ENCODE results near the gene ABCD1.
"Not testable (repeated sequence)": the region's sequence is repeated elsewhere in the genome, so short reads cannot be mapped to it uniquely, and the experiment has no call there.

Gene ABCD1

GRCh38 chrX:153727123-153727931, 2.7 kb downstream of the ABCD1 start:
- peak; percentile 41 to 88 (median 73) for DNase-seq
- intact Hi-C loops (cut with DNase I): no loop called here

DNA sequence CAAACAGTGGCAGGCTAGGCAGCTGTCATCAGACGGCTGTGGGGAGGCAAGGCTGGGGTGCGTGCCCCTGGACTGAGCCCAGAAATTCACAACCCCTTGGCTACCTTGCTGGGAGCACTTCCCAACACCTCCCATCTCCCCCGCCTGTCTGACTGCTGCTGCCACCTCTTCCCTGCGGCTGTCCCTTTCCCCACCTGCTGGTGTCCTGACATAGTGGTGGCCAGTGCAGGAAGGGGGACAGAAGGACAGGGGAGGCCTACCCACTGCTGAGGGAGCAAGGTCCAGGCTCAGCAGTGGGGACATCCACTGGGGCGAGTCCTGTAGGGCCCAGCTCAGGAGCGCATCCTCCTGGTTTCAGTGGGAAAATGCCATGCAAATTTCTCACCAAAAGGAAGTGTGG, 3.4 kb downstream of the ABCD1 start:
- intact Hi-C loops (cut with DNase I): no loop called here
- DNase-seq: no peak

DNA sequence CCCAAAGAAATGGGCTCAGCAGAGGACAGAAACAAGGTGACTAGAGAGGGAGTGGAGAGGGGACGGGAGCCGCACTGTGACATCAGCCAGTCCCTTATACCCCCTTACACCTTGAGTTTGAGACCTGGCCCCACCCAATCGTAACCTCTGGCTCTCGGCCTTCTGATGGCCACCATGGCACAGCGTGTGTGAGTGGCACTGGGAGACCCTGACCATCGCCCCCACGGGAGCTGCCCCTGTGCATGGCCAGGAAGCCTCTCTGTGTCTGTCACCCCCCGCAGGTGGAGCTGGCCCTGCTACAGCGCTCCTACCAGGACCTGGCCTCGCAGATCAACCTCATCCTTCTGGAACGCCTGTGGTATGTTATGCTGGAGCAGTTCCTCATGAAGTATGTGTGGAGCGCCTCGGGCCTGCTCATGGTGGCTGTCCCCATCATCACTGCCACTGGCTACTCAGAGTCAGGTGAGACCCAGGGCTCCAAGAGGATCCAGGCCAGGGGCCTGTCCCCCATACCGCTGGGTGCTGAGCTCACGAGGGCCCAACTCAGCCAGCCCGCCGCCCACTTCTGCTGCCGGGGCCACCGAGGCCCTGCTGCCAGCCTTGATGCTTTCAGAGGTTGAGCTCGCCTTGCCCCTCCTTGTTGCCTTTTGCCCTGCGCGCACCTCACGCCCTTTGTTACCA, 4.4 kb downstream of the ABCD1 start:
- DNase-seq: no peak
- intact Hi-C loops (cut with DNase I): no loop called here

- not testable (repeated sequence) for DNase-seq
These were observed 5.5 kb downstream of the ABCD1 start for GRCh38 chrX:153730115-153730514.

DNA sequence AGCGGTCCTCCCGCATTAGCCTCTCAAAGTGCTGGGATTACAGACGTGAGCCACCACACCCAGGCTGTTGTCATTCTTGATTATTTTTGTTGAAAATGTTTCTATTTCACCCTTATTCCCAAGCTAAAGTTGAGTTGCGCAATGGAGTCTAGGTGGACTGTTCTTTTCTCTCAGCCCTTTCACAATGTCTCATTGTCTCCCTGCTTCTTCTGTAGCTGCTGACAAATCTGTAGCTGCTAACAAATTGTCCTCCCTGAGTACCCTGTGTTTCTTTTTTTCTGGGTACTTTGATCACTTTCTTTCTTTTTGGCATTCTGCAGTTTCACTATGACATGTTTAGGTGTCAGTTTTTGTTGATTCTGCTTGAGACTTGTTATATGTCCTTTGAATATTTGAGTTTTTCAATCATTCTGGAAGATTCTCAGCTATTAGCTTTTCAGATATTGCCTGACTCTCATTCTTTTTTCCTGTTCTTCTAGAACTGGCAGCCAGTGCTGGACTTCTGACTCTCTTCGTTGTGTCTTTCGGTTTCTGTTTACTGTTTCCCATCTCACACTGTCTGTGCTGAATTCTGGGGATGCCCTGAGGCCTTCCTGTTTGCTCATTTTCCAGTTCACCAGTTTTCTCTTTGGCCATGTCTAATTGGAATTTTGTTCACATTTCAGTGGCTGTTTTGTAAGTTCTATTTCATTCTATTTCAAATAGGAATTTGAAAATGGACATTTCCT, 6.6 kb downstream of the ABCD1 start:
- no peak for DNase-seq
- intact Hi-C loops (cut with DNase I): no loop called here

More at GRCh38 chrX:153730115-153730514, 5.5 kb downstream of the ABCD1 start:
- intact Hi-C loops (cut with DNase I): not testable (repeated sequence)

- DNase-seq: no peak
- intact Hi-C loops (cut with DNase I): no loop called here
These were observed 7.2 kb downstream of the ABCD1 start for GRCh38 chrX:153731845-153732215.

DNA sequence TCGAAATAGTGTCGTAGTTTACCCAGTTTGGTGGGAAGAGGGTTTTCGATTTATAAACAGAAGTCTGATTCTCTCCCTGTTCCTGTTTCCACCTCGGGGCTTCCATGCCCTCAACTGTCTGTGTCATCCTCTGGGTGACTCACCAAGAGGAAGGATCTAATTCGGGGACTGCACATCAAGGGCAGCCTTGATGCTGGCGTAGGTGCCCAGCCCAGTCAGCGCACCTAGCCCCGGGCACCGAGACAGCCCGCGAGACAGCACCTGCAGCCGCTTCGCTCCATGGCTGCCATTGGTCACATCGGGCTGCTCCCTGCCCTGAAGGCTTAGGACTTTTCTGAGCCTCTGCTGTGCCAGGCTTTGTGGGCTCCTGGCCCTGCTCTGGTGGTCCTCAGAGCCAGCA, 7.7 kb downstream of the ABCD1 start:
- intact Hi-C loops (cut with DNase I): no loop called here

DNA sequence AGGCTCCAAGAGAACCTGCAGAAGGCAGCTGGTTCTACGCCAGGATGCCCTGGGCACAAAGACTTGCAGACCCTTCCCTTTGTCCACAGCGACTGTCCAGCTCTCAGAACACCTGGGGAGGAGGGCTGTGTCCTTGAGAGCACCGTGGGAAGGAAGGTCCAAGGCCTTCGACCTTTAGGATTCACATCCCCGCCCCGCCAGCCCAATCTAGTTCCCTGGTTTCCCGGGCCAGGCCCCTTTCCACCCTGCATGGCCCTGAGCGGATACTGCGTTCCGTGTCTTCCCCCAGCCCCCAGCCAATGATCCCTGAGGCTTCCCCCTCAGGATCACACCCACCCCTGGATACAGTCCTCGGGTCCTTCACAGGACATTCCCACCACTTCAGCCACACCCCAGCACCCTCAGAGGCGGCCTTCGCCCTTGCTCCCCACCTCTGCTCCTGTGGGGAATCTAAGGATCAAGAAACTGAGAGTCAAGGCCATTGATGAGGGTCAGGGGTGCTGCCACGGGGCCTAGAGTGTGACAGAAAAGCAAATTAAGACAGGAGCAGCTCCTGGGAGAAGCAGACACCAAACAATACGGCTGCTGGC, 9.1 kb downstream of the ABCD1 start:
- intact Hi-C loops (cut with DNase I): no loop called here
- DNase-seq: no peak

More for the DNA sequence above, 7.7 kb downstream of the ABCD1 start:
- peak in 1 of 42 donors; percentile 39 for DNase-seq

DNA sequence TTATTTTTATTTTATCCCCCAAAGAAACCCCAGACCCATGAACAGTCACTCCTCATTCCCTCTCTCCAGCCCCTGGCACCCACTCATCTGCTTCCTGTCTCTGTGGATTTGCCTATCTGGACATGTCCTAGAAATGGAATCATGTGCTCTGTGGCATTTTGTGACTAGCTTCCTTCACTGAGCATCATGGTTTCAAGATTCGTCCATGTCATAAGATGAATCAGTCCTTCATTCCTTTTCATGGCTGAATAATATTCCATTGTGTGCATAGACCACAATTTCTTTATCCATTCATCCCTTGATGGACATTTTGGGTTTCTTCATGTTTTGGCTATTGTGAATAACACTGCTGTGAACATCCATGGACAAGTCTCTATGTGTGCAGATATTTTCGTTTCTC, 10.2 kb downstream of the ABCD1 start:
- intact Hi-C loops (cut with DNase I): no loop called here
- DNase-seq: no peak

DNA sequence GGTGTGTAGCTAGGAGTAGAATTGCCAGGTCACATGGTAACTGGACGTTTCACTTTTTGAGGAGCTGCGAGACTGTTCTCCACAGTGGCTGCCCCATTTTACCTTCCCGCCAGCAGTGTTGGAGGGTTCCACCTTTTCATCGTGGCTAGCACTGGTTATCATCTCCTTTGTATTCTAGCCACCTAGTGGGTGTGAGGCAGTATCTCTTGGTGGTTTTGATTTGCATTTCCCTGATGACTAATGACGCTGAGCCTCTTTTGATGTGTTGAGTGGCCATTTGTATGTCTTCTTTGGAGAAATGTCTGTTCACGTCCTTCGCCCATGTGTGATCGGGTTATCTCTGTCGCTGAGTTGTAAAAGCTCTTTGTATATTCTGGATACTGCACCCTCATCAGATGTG, 10.6 kb downstream of the ABCD1 start:
- intact Hi-C loops (cut with DNase I): no loop called here
- no peak for DNase-seq

- intact Hi-C loops (cut with DNase I): no loop called here
- peak in 15 of 42 donors; percentile 4 to 73 (median 38) for DNase-seq
These were observed 11.6 kb downstream of the ABCD1 start for GRCh38 chrX:153736071-153736820.

DNA sequence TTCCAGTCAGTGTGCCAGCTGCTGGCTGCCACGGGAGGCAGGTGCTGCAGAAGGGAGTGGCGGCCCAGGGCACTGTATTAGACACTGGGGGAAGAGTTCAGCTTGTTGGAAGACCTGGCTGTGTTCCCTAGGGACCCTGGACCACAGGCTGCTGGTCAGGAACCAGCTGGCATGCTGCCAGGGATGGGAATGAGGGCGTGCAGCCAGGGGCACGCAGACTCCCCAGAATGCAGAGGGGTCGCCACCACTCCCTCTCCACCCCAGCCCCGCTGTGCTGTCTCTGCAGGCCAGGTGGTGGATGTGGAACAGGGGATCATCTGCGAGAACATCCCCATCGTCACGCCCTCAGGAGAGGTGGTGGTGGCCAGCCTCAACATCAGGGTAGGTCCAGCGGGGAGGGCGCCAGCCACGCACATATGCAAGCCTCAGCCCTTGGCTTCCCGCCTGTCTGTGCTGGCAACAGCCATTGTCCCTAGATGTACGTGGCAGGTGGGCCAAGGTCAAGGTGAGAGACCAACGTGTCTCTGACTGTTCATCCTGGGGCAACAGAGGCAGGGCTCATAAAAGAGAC, 12.3 kb downstream of the ABCD1 start:
- no peak for DNase-seq
- intact Hi-C loops (cut with DNase I): no loop called here

DNA sequence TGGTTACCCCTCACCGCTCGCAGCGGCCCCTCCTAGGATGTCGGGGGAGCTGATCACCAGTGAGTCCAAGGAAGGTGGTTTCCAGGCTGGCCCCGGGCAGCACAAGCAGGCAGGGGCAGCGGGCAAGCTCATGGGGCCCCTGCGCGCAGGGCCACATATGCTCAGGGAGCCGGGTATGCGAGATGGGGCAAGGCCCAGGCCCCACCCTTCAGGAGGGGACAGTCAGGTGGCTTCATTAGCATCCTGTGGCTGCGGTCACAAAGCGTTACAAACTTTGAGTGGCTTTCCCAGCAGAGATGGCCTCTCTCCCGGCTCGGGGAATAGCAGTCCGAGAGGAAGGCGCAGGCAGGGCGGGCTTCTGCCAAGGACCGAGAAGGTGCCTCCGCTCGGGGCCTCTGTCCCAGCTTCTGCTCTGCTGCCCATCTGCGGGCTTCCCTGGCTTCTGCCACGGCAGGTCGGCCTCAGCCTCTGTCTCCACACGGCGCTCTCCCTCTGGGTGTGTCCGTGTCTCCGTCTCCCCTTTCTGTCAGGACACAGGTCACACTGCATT, 13.5 kb downstream of the ABCD1 start:
- no peak for DNase-seq
- intact Hi-C loops (cut with DNase I): no loop called here

- peak in 1 of 42 donors; percentile 31 for DNase-seq
- intact Hi-C loops (cut with DNase I): no loop called here
These were observed 15.3 kb downstream of the ABCD1 start for GRCh38 chrX:153739754-153740486.

GRCh38 chrX:153740631-153741222, 16.1 kb downstream of the ABCD1 start:
- intact Hi-C loops (cut with DNase I): no loop called here
- peak in 1 of 42 donors; percentile 23 for DNase-seq

DNA sequence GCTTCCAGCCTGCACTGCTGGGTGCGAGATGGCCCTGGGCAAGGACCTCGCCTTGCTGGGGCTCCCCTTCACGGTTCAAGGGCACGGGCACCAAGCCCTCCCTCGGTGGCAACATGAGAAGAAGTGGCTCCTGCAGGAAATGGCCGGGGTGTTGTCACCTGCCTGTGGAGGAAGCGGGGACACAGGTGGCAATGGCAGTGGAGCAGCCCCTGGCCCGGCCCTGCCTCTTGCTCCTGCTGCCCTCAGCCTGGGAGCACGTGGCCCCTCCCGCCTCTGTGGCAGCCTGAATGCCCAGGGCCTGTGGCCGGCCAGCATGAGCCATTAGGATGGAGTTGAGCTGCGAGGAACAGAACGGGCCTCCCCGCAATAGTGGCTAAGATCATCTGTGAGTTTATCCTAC, 16.8 kb downstream of the ABCD1 start:
- intact Hi-C loops (cut with DNase I): no loop called here
- peak in 1 of 42 donors; percentile 19 for DNase-seq

DNA sequence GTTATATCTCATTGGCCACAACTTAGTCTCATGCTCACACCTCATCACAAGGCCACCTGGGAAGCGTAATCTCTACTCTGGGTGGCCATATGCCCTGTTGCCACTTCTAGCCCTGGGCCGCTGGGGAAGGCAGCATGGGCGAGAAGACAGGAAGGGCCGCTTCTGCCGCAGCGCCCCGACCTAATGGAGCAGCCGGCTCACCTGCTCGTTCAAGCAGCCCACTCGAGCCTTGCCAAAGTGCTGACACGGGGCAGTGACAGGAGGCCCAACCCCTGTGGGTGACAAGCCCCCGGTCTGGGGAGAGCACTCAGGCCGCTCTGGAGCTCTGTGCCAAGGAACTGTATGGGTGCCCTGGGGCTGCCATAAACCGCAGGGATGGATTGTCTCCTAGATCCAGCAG, 17.5 kb downstream of the ABCD1 start:
- intact Hi-C loops (cut with DNase I); DNase-seq: not testable (repeated sequence)

All from head of caudate nucleus (tissue), 42 donors.